GM23338 (cell line): ENCODE measurements around the gene CYP3A4. TPM values are rescaled to one million over a fixed set of nuclear protein-coding genes. Genes with fewer than 3 reads are reported as not detected.

Experiments used
- ATAC-seq: fragments of 200-7000 bp; cut with Tn5 transposase; 3 replicates; pipeline ENCODE4 v1.9.1; 2020
- DNase-seq: peaks from one replicate; pipeline ENCODE4 v3.0.0-alpha.2; 2015; ENCODE audit warnings: low spot score
- H2AFZ ChIP-seq: fragments of 200-600 bp; sonication (generic); 2 replicates; pipeline ENCODE4 v1.8.0; 2016; ENCODE audit warnings: antibody characterized with exemption, mild to moderate bottlenecking, moderate library complexity
- H3F3A ChIP-seq: fragments of 200-600 bp; sonication (generic); replicated peaks from 2 replicates; pipeline ENCODE4 v1.8.0; 2017; ENCODE audit warnings: antibody characterized with exemption, mixed run types, low read depth
- H3K27ac ChIP-seq: fragments of 200-600 bp; sonication (generic); 2 replicates; pipeline ENCODE4 v1.6.1; 2016; ENCODE audit warnings: low read depth
- H3K27me3 ChIP-seq: fragments of 200-600 bp; sonication (generic); 2 replicates; pipeline ENCODE4 v1.8.0; 2016; ENCODE audit warnings: mild to moderate bottlenecking, mixed run types, moderate library complexity; ENCODE audit not compliant: insufficient read depth
- H3K36me3 ChIP-seq: fragments of 200-600 bp; sonication (generic); 2 replicates; pipeline ENCODE4 v1.8.0; 2016; ENCODE audit warnings: mild to moderate bottlenecking; ENCODE audit not compliant: insufficient read depth
- H3K4me1 ChIP-seq: fragments of 200-600 bp; sonication (generic); 2 replicates; pipeline ENCODE4 v1.8.0; 2016; ENCODE audit warnings: mild to moderate bottlenecking, moderate library complexity; ENCODE audit not compliant: insufficient read depth
- H3K4me2 ChIP-seq: fragments of 200-600 bp; sonication (generic); 2 replicates; pipeline ENCODE4 v1.7.1; 2017; ENCODE audit warnings: mixed run types
- H3K4me3 ChIP-seq: fragments of 200-600 bp; sonication (generic); 2 replicates; pipeline ENCODE4 v1.6.1; 2016; ENCODE audit warnings: mixed run types
- H3K79me2 ChIP-seq: fragments of 200-600 bp; sonication (generic); replicated peaks from 2 replicates; pipeline ENCODE4 v1.8.0; 2017; ENCODE audit warnings: mild to moderate bottlenecking; ENCODE audit not compliant: insufficient read depth
- H3K9me2 ChIP-seq: fragments of 200-600 bp; sonication (generic); 2 replicates; pipeline ENCODE4 v1.8.0; 2017; ENCODE audit not compliant: insufficient read depth
- H4K20me1 ChIP-seq: fragments of 200-600 bp; sonication (generic); replicated peaks from 2 replicates; pipeline ENCODE4 v1.8.0; 2017; ENCODE audit warnings: mild to moderate bottlenecking; ENCODE audit not compliant: insufficient read depth
- H3K27ac Mint-ChIP-seq: 2 replicates; pipeline ENCODE4 v1.8.0; 2020; ENCODE audit warnings: inconsistent platforms, mild to moderate bottlenecking, moderate library complexity, mixed read lengths
- H3K27me3 Mint-ChIP-seq: 3 replicates; pipeline ENCODE4 v1.8.0; 2022; ENCODE audit warnings: low read depth, mild to moderate bottlenecking, moderate library complexity, mixed read lengths, inconsistent platforms; ENCODE audit not compliant: insufficient read depth, poor library complexity
- H3K36me3 Mint-ChIP-seq: 3 replicates; pipeline ENCODE4 v1.8.0; 2021; ENCODE audit warnings: low read depth, mild to moderate bottlenecking, inconsistent platforms, moderate library complexity, mixed read lengths
- H3K4me1 Mint-ChIP-seq: 3 replicates; pipeline ENCODE4 v1.8.0; 2020; ENCODE audit warnings: mild to moderate bottlenecking, inconsistent platforms, mixed read lengths
- H3K4me3 Mint-ChIP-seq: 3 replicates; pipeline ENCODE4 v1.8.0; 2021; ENCODE audit warnings: moderate library complexity, mild to moderate bottlenecking, inconsistent platforms, mixed read lengths
- H3K9me3 Mint-ChIP-seq: 3 replicates; pipeline ENCODE4 v1.8.0; 2020; ENCODE audit warnings: moderate library complexity, mild to moderate bottlenecking, inconsistent platforms, mixed read lengths
- CREB1 ChIP-seq: fragments of 250-450 bp; sonication (Bioruptor Pico); IDR thresholded peaks from 2 replicates; pipeline ENCODE4 v1.5.0; 2020; ENCODE audit warnings: low read depth, mild to moderate bottlenecking, moderate library complexity
- CTCF ChIP-seq, 2 experiments: fragments of 200-600 bp in 1 of 2; sonication (generic) in 1 of 2; conservative IDR thresholded peaks; 2 replicates each; pipeline versions ENCODE4 v1.5.1 to v1.6.1; 2016 to 2017; ENCODE audit warnings: antibody characterized with exemption in 2 of 2, low read depth in 2 of 2, mild to moderate bottlenecking in 2 of 2, moderate library complexity in 1 of 2
- EZH2 ChIP-seq: fragments of 200-600 bp; sonication (generic); IDR thresholded peaks from one replicate; pipeline ENCODE4 v1.8.0; 2017; ENCODE audit warnings: antibody characterized with exemption, mild to moderate bottlenecking, low read depth; ENCODE audit not compliant: unreplicated experiment
- JUNB ChIP-seq: IDR thresholded peaks from one replicate; pipeline ENCODE4 v1.6.1; 2016; ENCODE audit warnings: antibody characterized with exemption; ENCODE audit not compliant: unreplicated experiment
- NANOG ChIP-seq: IDR thresholded peaks from 2 replicates; pipeline ENCODE4 v1.6.1; 2016; ENCODE audit warnings: antibody characterized with exemption, borderline replicate concordance
- POLR2AphosphoS5 ChIP-seq: IDR thresholded peaks from 2 replicates; pipeline ENCODE4 v1.6.1; 2016; ENCODE audit warnings: antibody characterized with exemption, low read depth
- REST ChIP-seq: IDR thresholded peaks from one replicate; pipeline ENCODE4 v1.6.1; 2018; ENCODE audit warnings: antibody characterized with exemption; ENCODE audit not compliant: unreplicated experiment
- STAT1 ChIP-seq: IDR thresholded peaks from one replicate; pipeline ENCODE4 v1.6.1; 2016; ENCODE audit warnings: antibody characterized with exemption; ENCODE audit not compliant: unreplicated experiment
- ZNF114 ChIP-seq: fragments of 250-450 bp; sonication (Bioruptor Pico); IDR thresholded peaks from 2 replicates; pipeline ENCODE4 v1.5.0; 2020; ENCODE audit warnings: mild to moderate bottlenecking, moderate library complexity
- ZNF331 ChIP-seq: fragments of 250-450 bp; sonication (Bioruptor Pico); IDR thresholded peaks from 2 replicates; pipeline ENCODE4 v1.5.0; 2020; ENCODE audit warnings: low read depth, mild to moderate bottlenecking, moderate library complexity
- ZNF462 ChIP-seq: fragments of 250-450 bp; sonication (Bioruptor Pico); IDR thresholded peaks from 2 replicates; pipeline ENCODE4 v1.5.0; 2020; ENCODE audit warnings: mild to moderate bottlenecking, moderate library complexity
- polyA plus RNA-seq: library from polyadenylated mRNA; unstranded; fragments of >200 nt; fragmentation: Nextera tagmentation; extraction: Ambion mirVana; gene quantifications from 2 replicates; pipeline ENCODE4 v1.2.1, GENCODE V29; 2016
- total RNA-seq: library from RNA; depleted of rRNA; stranded (reverse); fragments of >200 nt; shearing (Covaris generic); gene quantifications from 2 replicates; pipeline ENCODE4 v1.2.3, GENCODE V29; 2014
- TF ChIP-seq, protein P1 (sequence below): IDR thresholded peaks from 2 replicates; pipeline ENCODE4 v1.6.1; 2016; ENCODE audit warnings: antibody characterized with exemption

CYP3A4 gene
- total and polyA plus RNA-seq, 2 experiments from 2014 or later, result not detected

- H3K9me2 ChIP-seq, result 0 out of 2 replicates have a peak, but pooled peaks cover 3% of the 10 kb centered on the region
- H2AFZ ChIP-seq, result no peak overlapping the region
- ATAC-seq, result no peak
Observed at GRCh38 chr7:99737726-99738125, 46.3 kb downstream of the CYP3A4 start.

More at GRCh38 chr7:99737726-99738125, 46.3 kb downstream of the CYP3A4 start:
- no peaks in the 10 kb centered on the region for H3F3A ChIP-seq
- H3K79me2 ChIP-seq, result no peaks in the 10 kb centered on the region
- TF ChIP-seq ZNF114 (CRISPR knock-in tag) (no peak), CTCF (conservative IDR thresholded peaks at IDR 0.05; ENCODE audit: low read depth in 2 of 2) (no peak), ZNF331 (no peak), NANOG (no peak), REST (no peak), ZNF462 (CRISPR knock-in tag) (no peak), POLR2AphosphoS5 (no peak), JUNB (no peak), STAT1 (no peak), EZH2 (no peak), CREB1 (CRISPR knock-in tag) (no peak)
- TF ChIP-seq, protein P1, sequence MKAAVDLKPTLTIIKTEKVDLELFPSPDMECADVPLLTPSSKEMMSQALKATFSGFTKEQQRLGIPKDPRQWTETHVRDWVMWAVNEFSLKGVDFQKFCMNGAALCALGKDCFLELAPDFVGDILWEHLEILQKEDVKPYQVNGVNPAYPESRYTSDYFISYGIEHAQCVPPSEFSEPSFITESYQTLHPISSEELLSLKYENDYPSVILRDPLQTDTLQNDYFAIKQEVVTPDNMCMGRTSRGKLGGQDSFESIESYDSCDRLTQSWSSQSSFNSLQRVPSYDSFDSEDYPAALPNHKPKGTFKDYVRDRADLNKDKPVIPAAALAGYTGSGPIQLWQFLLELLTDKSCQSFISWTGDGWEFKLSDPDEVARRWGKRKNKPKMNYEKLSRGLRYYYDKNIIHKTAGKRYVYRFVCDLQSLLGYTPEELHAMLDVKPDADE, result no peak
- Mint-ChIP-seq H3K4me3 (no peak overlapping the region), H3K4me1 (peaks cover 6% of the 10 kb centered on the region; the same call in 1 of the 3 replicates), H3K27ac (no peak overlapping the region), H3K27me3 (peaks cover 2% of the 10 kb centered on the region), H3K9me3 (no peaks in the 10 kb centered on the region), H3K36me3 (no peaks in the 10 kb centered on the region)
- no peaks in the 10 kb centered on the region for H4K20me1 ChIP-seq
- no peak for DNase-seq
- H3K4me1 ChIP-seq, result 0 out of 2 replicates have a peak, but pooled peaks cover 5% of the 10 kb centered on the region
- H3K27ac ChIP-seq, result no peak overlapping the region
- H3K27me3 ChIP-seq, result no peaks in the 10 kb centered on the region
- no peaks in the 10 kb centered on the region for H3K36me3 ChIP-seq
- H3K4me3 ChIP-seq, result no peak overlapping the region
- no peak overlapping the region for H3K4me2 ChIP-seq
